Neutrophil (primary cell): ENCODE data around the gene MRPS34.

ENCODE experiments used
- H3K27ac ChIP-seq: fragments of 200-600 bp; sonication (generic); 2 replicates; pipeline ENCODE4 v1.5.1; 2016; ENCODE audit warnings: mild to moderate bottlenecking, moderate library complexity
- H3K27me3 ChIP-seq: fragments of 200-600 bp; sonication (generic); 2 replicates; pipeline ENCODE4 v1.6.0; 2016; ENCODE audit warnings: mild to moderate bottlenecking
- H3K36me3 ChIP-seq: fragments of 200-600 bp; sonication (generic); 2 replicates; pipeline ENCODE4 v1.5.1; 2017
- H3K4me1 ChIP-seq, 2 experiments: fragments of 200-600 bp in 1 of 2; sonication (generic) in 1 of 2; 1 replicate in 1 of 2; 2 replicates in 1 of 2; pipeline versions ENCODE4 v1.5.1 to v1.6.1; 2013 to 2016; ENCODE audit warnings: low read depth in 1 of 2, low read length in 1 of 2, mild to moderate bottlenecking in 1 of 2, moderate library complexity in 1 of 2; ENCODE audit not compliant: control insufficient read depth in 1 of 2, insufficient read depth in 1 of 2
- H3K4me3 ChIP-seq, 2 experiments: fragments of 200-600 bp in 1 of 2; sonication (generic) in 1 of 2; 1 replicate in 1 of 2; 2 replicates in 1 of 2; pipeline ENCODE4 v1.5.1; 2013 to 2016; ENCODE audit warnings: low read depth in 1 of 2, low read length in 1 of 2, mild to moderate bottlenecking in 1 of 2, moderate library complexity in 1 of 2
- H3K9me3 ChIP-seq: fragments of 200-600 bp; sonication (generic); 2 replicates; pipeline ENCODE4 v1.5.1; 2016
- TF ChIP-seq, protein P1 (sequence below): fragments of 200-600 bp; sonication (generic); IDR thresholded peaks from 2 replicates; pipeline ENCODE4 v1.5.1; 2016; ENCODE audit warnings: antibody characterized with exemption

The MRPS34 gene

DNA sequence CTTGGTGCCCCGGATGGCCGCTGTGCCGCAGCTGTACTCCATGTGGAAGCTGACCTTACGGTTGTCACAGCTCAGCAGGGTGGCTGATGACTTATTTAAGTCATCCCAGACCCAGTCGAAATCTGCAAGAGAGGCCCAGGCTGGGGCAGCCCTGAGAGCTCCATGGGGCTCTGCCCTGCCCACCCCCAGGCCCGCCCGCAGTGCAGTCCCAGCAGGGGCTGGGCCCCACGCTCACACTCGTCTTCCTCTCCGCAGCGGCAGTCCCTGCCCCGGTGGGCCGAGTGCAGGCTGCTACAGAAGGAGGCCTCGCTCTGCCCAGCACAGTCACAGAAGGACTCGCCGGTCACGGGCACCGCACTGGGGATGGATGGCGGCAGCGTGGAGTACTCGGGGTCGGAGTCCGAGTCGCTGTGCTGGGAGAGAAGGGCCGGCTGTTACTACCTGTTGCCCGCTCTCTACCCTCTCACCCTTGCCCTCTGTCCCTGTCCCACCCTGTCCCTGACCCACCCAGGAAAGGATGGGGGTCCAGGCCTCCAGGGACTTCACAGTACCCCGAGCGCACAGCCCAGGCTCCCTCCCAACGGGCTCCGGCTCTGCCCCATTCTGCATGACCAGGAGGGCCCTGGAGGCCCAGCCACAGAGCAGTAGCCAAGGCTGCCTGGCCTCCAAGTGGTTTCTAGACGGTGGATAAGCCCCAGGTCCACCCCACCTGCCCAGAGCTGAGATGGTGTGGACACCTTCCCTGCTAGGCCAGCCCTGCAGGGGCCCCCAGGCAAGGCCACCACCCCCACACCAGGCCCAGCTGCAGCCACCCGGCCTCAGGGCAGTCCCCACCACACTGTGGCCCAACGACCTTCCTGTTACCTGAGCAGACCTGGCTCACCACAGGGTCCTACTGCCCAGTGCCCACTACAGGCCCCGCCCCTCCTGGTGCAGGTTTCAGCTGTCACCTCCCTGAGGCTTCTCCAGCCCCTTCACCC lies 5.6 kb upstream of the MRPS34 start:
- no peak overlapping the region for H3K4me3 ChIP-seq
- TF ChIP-seq, protein P1, sequence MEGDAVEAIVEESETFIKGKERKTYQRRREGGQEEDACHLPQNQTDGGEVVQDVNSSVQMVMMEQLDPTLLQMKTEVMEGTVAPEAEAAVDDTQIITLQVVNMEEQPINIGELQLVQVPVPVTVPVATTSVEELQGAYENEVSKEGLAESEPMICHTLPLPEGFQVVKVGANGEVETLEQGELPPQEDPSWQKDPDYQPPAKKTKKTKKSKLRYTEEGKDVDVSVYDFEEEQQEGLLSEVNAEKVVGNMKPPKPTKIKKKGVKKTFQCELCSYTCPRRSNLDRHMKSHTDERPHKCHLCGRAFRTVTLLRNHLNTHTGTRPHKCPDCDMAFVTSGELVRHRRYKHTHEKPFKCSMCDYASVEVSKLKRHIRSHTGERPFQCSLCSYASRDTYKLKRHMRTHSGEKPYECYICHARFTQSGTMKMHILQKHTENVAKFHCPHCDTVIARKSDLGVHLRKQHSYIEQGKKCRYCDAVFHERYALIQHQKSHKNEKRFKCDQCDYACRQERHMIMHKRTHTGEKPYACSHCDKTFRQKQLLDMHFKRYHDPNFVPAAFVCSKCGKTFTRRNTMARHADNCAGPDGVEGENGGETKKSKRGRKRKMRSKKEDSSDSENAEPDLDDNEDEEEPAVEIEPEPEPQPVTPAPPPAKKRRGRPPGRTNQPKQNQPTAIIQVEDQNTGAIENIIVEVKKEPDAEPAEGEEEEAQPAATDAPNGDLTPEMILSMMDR: no peak
- no peaks in the 10 kb centered on the region for H3K27me3 ChIP-seq
- H3K4me1 ChIP-seq: peaks cover 33 to 38% of the 10 kb centered on the region in 2 experiments
- peaks cover 63% of the 10 kb centered on the region for H3K36me3 ChIP-seq
- no peaks in the 10 kb centered on the region for H3K9me3 ChIP-seq
- no peak overlapping the region for H3K27ac ChIP-seq

DNA sequence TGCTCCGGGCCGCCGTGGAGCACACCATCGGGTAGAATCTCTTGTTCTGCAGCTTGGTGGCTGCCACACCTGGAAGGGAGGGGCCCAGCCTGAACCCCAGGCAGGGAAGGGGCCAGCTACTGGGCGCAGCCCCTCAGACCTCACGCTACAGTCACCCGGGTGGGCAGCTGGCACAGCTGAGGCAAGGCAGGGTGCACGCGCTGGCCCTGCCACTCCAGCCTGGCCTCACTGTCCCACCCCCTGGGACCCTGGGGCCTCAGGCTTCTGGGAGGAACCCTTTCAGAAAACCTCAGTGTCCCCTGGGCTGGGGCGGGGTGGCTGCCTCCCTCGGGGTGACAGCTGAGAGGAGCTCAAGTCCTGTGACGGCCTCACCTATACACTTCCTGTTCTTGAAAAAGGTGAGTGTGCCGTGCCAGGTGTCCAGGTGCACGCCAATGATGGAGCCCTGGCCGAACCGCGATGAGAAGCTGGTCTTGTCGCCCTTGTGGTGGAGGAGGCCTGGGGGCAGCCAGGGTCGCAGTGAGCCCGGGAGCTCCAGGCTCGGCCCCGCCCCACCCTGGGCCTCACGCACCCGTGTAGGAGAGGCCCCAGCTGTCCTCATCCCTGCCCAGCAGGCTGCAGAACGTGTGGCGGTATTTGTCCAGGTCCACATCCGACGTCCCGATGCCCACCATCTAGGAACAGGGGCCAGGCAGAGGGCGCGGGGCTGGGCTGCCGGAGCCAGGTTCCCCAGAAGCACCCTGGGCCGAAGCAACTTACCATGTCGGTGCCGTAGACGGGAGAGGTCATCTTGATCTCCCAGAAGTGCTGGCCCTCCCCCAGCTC lies 4.7 kb upstream of the MRPS34 start:
- Histone ChIP-seq H3K4me3 (no peak overlapping the region), H3K27me3 (no peaks in the 10 kb centered on the region), H3K9me3 (no peaks in the 10 kb centered on the region), H3K4me1 (peaks cover 31 to 41% of the 10 kb centered on the region in 2 experiments), H3K27ac (no peak overlapping the region), H3K36me3 (peaks cover 63% of the 10 kb centered on the region)
- TF ChIP-seq, protein P1: no peak

DNA sequence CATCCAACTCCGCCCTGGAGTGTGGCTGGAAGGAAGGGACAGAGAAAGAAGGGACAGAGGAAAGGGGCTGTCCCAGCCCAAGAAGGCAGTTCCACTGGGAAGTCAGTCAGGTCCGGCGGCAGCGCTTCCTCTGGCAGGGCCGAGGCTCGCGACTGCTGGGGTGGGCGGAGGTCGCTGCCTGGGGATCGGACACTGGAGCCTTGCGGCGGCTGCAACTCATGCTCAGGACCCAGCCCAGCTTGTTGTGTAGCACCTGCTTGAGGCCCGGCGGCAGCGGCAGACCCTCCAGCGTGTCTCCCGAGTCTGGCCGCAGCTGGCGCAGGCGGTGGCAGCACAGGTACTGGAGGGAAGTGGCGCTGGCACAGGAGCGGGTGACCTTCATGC lies 4.0 kb upstream of the MRPS34 start:
- peaks cover 37 to 47% of the 10 kb centered on the region in 2 experiments for H3K4me1 ChIP-seq
- H3K36me3 ChIP-seq: peaks cover 63% of the 10 kb centered on the region
- no peak overlapping the region for H3K4me3 ChIP-seq

DNA sequence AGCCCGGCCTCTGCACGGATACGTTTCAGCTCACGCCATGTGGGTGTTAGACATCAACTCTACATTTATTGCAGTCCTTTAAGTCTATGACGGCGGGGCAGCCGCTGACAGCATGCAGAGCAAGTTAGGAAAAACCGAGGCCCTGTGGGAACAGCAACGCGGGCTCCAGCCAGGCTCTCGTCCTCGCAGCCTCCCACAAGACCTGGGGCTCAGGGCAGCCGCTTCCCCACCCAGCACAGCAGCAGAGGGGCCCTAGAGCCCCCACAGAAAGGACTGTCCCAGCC lies 3.7 kb upstream of the MRPS34 start:
- Histone ChIP-seq H3K4me1 (peaks cover 37 to 47% of the 10 kb centered on the region in 2 experiments), H3K4me3 (no peak overlapping the region), H3K27me3 (no peaks in the 10 kb centered on the region), H3K9me3 (no peaks in the 10 kb centered on the region), H3K27ac (no peak overlapping the region), H3K36me3 (peaks cover 63% of the 10 kb centered on the region)
- TF ChIP-seq, protein P1: no peak

More for the DNA sequence above, 4.0 kb upstream of the MRPS34 start:
- TF ChIP-seq, protein P1: no peak
- Histone ChIP-seq H3K27ac (no peak overlapping the region), H3K9me3 (no peaks in the 10 kb centered on the region), H3K27me3 (no peaks in the 10 kb centered on the region)

DNA sequence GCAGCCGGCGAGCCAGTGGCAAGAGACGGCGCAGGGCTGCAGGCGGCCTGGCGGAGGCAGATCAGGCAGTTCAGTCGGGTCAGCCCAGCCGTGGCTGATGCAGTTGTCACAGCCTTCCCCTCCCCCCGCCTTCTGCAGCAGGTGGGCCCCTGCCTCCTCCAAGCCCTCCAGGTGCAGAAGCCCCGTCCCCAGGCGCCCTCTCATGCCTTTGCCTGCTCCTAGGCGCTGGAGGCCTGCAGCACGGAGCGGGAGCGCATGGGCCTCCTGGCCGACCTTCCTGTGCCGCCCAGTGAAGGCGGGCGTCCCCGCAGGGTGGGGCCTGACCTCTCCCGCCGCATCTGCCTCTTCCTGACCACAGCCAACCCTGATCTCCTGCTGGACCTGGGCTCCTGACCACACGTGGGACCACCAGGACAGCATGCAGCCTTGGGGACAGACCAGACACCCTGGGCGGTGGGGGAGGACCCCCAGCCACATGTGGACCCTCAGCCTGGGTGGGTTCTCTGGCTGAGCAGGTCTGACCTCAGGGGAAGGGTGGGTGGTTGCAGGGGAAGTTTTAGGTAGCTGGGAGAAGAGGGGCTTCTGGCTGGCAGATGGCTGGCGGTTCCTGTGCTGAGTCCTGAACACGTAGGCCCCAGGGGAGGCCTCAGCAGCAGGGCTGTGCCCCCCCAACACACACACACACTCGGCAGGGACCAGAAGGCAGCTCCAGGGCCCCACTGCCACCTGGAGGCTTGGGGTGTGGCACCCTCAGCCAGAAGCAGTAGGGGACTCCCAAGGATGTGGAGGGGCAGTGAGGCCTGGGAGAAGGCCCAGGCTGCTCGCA lies 3.1 kb upstream of the MRPS34 start:
- no peaks in the 10 kb centered on the region for H3K9me3 ChIP-seq
- H3K4me1 ChIP-seq: peaks cover 31 to 46% of the 10 kb centered on the region in 2 experiments
- H3K36me3 ChIP-seq: peaks cover 61% of the 10 kb centered on the region
- H3K27me3 ChIP-seq: no peaks in the 10 kb centered on the region
- H3K4me3 ChIP-seq: no peak overlapping the region
- TF ChIP-seq, protein P1: no peak
- H3K27ac ChIP-seq: no peak overlapping the region
